OCI-LY7 (cell line): ENCODE measurements around the gene EPB41.

Experiments
- EZH2phosphoT487 ChIP-seq: fragments of 200-600 bp; sonication (generic); IDR thresholded peaks from 2 replicates; pipeline ENCODE4 v1.6.1; 2018; ENCODE audit warnings: low read depth, borderline replicate concordance, mild to moderate bottlenecking, mixed run types, antibody characterized with exemption, low read length, moderate library complexity, mixed read lengths
- TF ChIP-seq, protein P1 (sequence below): fragments of 200-600 bp; sonication (generic); conservative IDR thresholded peaks from 2 replicates; pipeline ENCODE4 v1.5.1; 2014; ENCODE audit warnings: mild to moderate bottlenecking, antibody characterized with exemption, low read length, moderate library complexity, mixed read lengths

DNA sequence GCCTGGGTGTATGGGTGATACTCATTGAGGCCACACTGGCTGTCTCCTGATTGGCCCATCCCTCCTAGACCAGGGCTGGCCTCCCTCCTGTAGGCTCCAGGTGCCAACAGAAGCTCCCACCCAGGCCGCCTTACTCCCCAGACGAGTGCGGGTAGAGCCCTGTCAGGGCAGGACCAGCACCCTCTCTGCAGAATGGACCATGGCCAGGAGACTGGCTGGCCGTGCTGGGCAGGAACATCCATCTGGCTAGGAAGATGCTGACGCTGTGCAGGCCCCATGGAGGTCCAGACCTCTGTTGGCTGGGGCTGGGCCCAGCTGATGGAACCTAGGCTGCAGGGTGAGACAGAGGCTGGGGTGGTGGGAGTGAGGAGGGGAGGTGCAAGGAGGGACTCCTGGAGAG is 25.0 kb upstream of the EPB41 start:
- TF ChIP-seq, protein P1, sequence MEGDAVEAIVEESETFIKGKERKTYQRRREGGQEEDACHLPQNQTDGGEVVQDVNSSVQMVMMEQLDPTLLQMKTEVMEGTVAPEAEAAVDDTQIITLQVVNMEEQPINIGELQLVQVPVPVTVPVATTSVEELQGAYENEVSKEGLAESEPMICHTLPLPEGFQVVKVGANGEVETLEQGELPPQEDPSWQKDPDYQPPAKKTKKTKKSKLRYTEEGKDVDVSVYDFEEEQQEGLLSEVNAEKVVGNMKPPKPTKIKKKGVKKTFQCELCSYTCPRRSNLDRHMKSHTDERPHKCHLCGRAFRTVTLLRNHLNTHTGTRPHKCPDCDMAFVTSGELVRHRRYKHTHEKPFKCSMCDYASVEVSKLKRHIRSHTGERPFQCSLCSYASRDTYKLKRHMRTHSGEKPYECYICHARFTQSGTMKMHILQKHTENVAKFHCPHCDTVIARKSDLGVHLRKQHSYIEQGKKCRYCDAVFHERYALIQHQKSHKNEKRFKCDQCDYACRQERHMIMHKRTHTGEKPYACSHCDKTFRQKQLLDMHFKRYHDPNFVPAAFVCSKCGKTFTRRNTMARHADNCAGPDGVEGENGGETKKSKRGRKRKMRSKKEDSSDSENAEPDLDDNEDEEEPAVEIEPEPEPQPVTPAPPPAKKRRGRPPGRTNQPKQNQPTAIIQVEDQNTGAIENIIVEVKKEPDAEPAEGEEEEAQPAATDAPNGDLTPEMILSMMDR, result no peak
- no peak for TF ChIP-seq EZH2phosphoT487
